ENCODE data around the gene ATP2C1.
"Not testable (repeated sequence)": the region's sequence is repeated elsewhere in the genome, so short reads cannot be mapped to it uniquely, and the experiment has no call there.

ATP2C1 gene

GRCh38 chr3:130968221-130968620 is 74.3 kb downstream of the ATP2C1 start:
- no peak for TF ChIP-seq CTCF (IDR thresholded peaks at IDR 0.05; ENCODE audit: insufficient read depth, low read length, poor library complexity, severe bottlenecking)
- no peak for TF ChIP-seq EZH2phosphoT487 (conservative IDR thresholded peaks at IDR 0.05; ENCODE audit: low read length)
- Histone ChIP-seq H3K9me2 (replicated peaks; ENCODE audit: insufficient read depth, low read length) (no peaks in the 10 kb centered on the region), H3K27me3 (ENCODE audit: low read length) (no peaks in the 10 kb centered on the region), H3K9me3 (ENCODE audit: insufficient read depth, low read length) (no peaks in the 10 kb centered on the region), H3K79me2 (ENCODE audit: insufficient read depth, low read length) (no peaks in the 10 kb centered on the region), H3K9ac (ENCODE audit: low read length) (no peak overlapping the region), H2AFZ (ENCODE audit: low read depth, low read length, severe bottlenecking) (no peak overlapping the region), H3K4me2 (ENCODE audit: low read depth, low read length, poor library complexity, severe bottlenecking) (no peak overlapping the region), H3F3A (ENCODE audit: insufficient read depth) (no peaks in the 10 kb centered on the region), H3K4me3 (ENCODE audit: insufficient read depth, low read length, poor library complexity, severe bottlenecking) (no peak overlapping the region), H3K36me3 (ENCODE audit: low read length) (peaks cover 22% of the 10 kb centered on the region; the same call in 1 of the 2 replicates), H3K27ac (ENCODE audit: low read depth, low read length) (no peak overlapping the region), H4K20me1 (ENCODE audit: low read depth, low read length) (no peaks in the 10 kb centered on the region)

DNA sequence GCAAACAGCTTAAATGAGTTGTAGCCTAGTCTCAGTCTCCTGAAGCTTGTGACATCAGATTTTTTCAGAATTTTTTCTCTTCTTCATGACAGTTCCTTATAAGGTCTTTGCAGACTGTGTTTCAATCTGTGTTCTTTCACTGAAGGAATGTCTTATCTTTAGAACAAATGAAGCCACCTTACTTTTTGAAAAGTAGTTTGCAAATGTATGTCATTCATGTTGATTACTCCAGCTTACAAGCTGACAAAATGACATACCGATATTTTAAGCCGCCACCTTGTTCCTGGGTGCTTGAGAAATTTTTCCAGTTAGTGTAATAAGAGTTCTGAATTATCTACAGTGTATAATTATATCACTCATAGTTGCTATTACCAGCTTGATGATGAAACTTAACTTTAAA is 75.7 kb downstream of the ATP2C1 start:
- H3K9me3 ChIP-seq (ENCODE audit: insufficient read depth, low read length), result no peaks in the 10 kb centered on the region
- no peaks in the 10 kb centered on the region for H4K20me1 ChIP-seq (ENCODE audit: low read depth, low read length)
- H3K79me2 ChIP-seq (ENCODE audit: insufficient read depth, low read length), result no peaks in the 10 kb centered on the region
- H2AFZ ChIP-seq (ENCODE audit: low read depth, low read length, severe bottlenecking), result no peak overlapping the region
- no peak overlapping the region for H3K4me3 ChIP-seq (ENCODE audit: insufficient read depth, low read length, poor library complexity, severe bottlenecking)
- H3K9me2 ChIP-seq (replicated peaks; ENCODE audit: insufficient read depth, low read length), result no peaks in the 10 kb centered on the region
- H3K27me3 ChIP-seq (ENCODE audit: low read length), result no peaks in the 10 kb centered on the region
- H3K4me2 ChIP-seq (ENCODE audit: low read depth, low read length, poor library complexity, severe bottlenecking), result no peak overlapping the region
- H3K9ac ChIP-seq (ENCODE audit: low read length), result no peak overlapping the region
- no peaks in the 10 kb centered on the region for H3F3A ChIP-seq (ENCODE audit: insufficient read depth)
- H3K36me3 ChIP-seq (ENCODE audit: low read length), result peaks cover 21% of the 10 kb centered on the region; the same call in 1 of the 2 replicates
- H3K27ac ChIP-seq (ENCODE audit: low read depth, low read length), result no peak overlapping the region
- TF ChIP-seq CTCF (IDR thresholded peaks at IDR 0.05; ENCODE audit: insufficient read depth, low read length, poor library complexity, severe bottlenecking) (no peak), EZH2phosphoT487 (conservative IDR thresholded peaks at IDR 0.05; ENCODE audit: low read length) (no peak)

DNA sequence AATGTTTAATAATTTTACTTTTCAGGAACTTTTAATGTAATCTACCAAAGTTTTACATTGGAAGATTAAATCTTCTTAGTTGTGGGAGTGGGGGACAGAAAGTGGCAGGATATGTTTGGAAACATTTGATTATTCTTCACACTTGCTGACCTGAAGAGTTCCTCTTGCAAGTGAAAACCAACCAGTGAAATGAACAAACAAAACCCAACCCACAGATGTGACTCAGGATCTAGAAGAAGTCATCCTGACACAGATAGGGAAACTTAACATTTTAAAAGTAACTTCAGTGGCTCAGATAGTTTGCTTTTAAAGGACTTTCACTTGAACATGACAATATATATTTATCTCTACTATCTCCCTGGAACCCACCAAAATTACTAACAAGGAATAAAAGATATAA is 77.3 kb downstream of the ATP2C1 start:
- Histone ChIP-seq H4K20me1 (ENCODE audit: low read depth, low read length) (no peaks in the 10 kb centered on the region), H3K27ac (ENCODE audit: low read depth, low read length) (no peak overlapping the region), H3K79me2 (ENCODE audit: insufficient read depth, low read length) (no peaks in the 10 kb centered on the region), H3K4me3 (ENCODE audit: insufficient read depth, low read length, poor library complexity, severe bottlenecking) (no peak overlapping the region), H3K36me3 (ENCODE audit: low read length) (peaks cover 12% of the 10 kb centered on the region; the same call in 1 of the 2 replicates), H2AFZ (ENCODE audit: low read depth, low read length, severe bottlenecking) (no peak overlapping the region), H3K4me2 (ENCODE audit: low read depth, low read length, poor library complexity, severe bottlenecking) (no peak overlapping the region), H3F3A (ENCODE audit: insufficient read depth) (no peaks in the 10 kb centered on the region), H3K9me2 (replicated peaks; ENCODE audit: insufficient read depth, low read length) (no peaks in the 10 kb centered on the region), H3K9ac (ENCODE audit: low read length) (no peak overlapping the region), H3K9me3 (ENCODE audit: insufficient read depth, low read length) (no peaks in the 10 kb centered on the region), H3K27me3 (ENCODE audit: low read length) (no peaks in the 10 kb centered on the region)
- TF ChIP-seq CTCF (IDR thresholded peaks at IDR 0.05; ENCODE audit: insufficient read depth, low read length, poor library complexity, severe bottlenecking) (no peak), EZH2phosphoT487 (conservative IDR thresholded peaks at IDR 0.05; ENCODE audit: low read length) (no peak)

- not testable (repeated sequence) for H3K79me2 ChIP-seq (ENCODE audit: insufficient read depth, low read length); H4K20me1 ChIP-seq (ENCODE audit: low read depth, low read length); H3F3A ChIP-seq (ENCODE audit: insufficient read depth); H3K36me3 ChIP-seq (ENCODE audit: low read length); H3K9me2 ChIP-seq (replicated peaks; ENCODE audit: insufficient read depth, low read length); H3K9me3 ChIP-seq (ENCODE audit: insufficient read depth, low read length); H3K27ac ChIP-seq (ENCODE audit: low read depth, low read length); H3K9ac ChIP-seq (ENCODE audit: low read length); H3K4me3 ChIP-seq (ENCODE audit: insufficient read depth, low read length, poor library complexity, severe bottlenecking); H3K27me3 ChIP-seq (ENCODE audit: low read length); H2AFZ ChIP-seq (ENCODE audit: low read depth, low read length, severe bottlenecking); H3K4me2 ChIP-seq (ENCODE audit: low read depth, low read length, poor library complexity, severe bottlenecking)
These were observed 78.7 kb downstream of the ATP2C1 start for GRCh38 chr3:130972592-130972991.

Measured in SU-DHL-6 (cell line).